K562 (cell line): ENCODE results near the gene TTC28. TPM values are rescaled to one million over a fixed set of nuclear protein-coding genes. Genes with fewer than 3 reads are reported as not detected.

Source experiments
- ATAC-seq: fragments of 200-7000 bp; cut with Tn5 transposase; 3 replicates; pipeline ENCODE4 v1.9.1; 2020; ENCODE audit warnings: moderate library complexity
- BruUV-seq: library from RNA; stranded (reverse); fragments of 400-500 nt; replicated peaks from 2 replicates; lab custom pipeline; 2021; lab: Mats Ljungman, UMichigan
- CTCF ChIA-PET: fragments of 300-600 bp; formaldehyde crosslinking; extraction: SDS; loops from one replicate; lab custom pipeline; 2021; ENCODE audit warnings: low intra/inter-chr PET ratio; lab: Yijun Ruan, JAX
- POLR2A ChIA-PET: fragments of 300-600, 350-650 bp; sonication (Branson Sonifier 250); formaldehyde crosslinking; extraction: SDS; loops from one replicate; lab custom pipeline; 2021; ENCODE audit warnings: antibody characterized with exemption, inconsistent platforms; lab: Yijun Ruan, JAX
- DNase-seq, 4 experiments: peaks; one replicate each; pipeline versions ENCODE4 v3.0.0 to v3.0.0-alpha.2; 2011 to 2018; ENCODE audit warnings: low spot score in 3 of 4, mixed read lengths in 3 of 4; ENCODE audit errors: extremely low read depth in 1 of 4
- FAIRE-seq: peaks from 2 replicates; lab custom pipeline; 2011; peaks lifted over from hg19 to GRCh38; lab: Jason Lieb, UNC
- H2AFZ ChIP-seq: 2 replicates; pipeline ENCODE4 v1.6.0; 2011; ENCODE audit warnings: low read depth, low read length, control low read depth, inconsistent platforms
- H3K27ac ChIP-seq: fragments of 200-600 bp; 3 replicates; pipeline ENCODE4 v1.8.0; 2011; ENCODE audit warnings: low read depth, mild to moderate bottlenecking, control low read depth, inconsistent platforms, low read length, moderate library complexity, mixed read lengths; ENCODE audit errors: extremely low read depth
- H3K27me3 ChIP-seq, 2 experiments: fragments of 300-600 bp in 1 of 2; 2 replicates in 1 of 2; 3 replicates in 1 of 2; pipeline versions ENCODE4 v1.6.0 to v1.8.0; 2011; ENCODE audit warnings: inconsistent platforms in 2 of 2, low read length in 2 of 2, mild to moderate bottlenecking in 1 of 2, mixed read lengths in 1 of 2, moderate library complexity in 1 of 2; ENCODE audit not compliant: control insufficient read depth in 2 of 2, insufficient read depth in 2 of 2
- H3K36me3 ChIP-seq: fragments of 300-600 bp; 3 replicates; pipeline ENCODE4 v1.8.0; 2011; ENCODE audit warnings: mild to moderate bottlenecking, low read length, inconsistent platforms; ENCODE audit not compliant: control insufficient read depth, insufficient read depth
- H3K4me1 ChIP-seq, 2 experiments: fragments of 200-600 bp in 1 of 2; replicated peaks in 1 of 2; 2 replicates in 1 of 2; 3 replicates in 1 of 2; pipeline versions ENCODE4 v1.5.1 to v1.8.0; 2011; ENCODE audit warnings: inconsistent platforms in 2 of 2, low read length in 2 of 2, mild to moderate bottlenecking in 1 of 2, mixed read lengths in 1 of 2, moderate library complexity in 1 of 2; ENCODE audit not compliant: control insufficient read depth in 2 of 2, insufficient read depth in 2 of 2
- H3K4me2 ChIP-seq: 2 replicates; pipeline ENCODE4 v1.6.1; 2011; ENCODE audit warnings: low read length, control low read depth, inconsistent platforms, mixed read lengths; ENCODE audit not compliant: insufficient read depth
- H3K4me3 ChIP-seq: fragments of 200-600 bp; sonication (generic), shearing (Covaris generic); 2 replicates; pipeline ENCODE4 v1.5.1; 2016; ENCODE audit warnings: control low read depth, inconsistent platforms
- H3K79me2 ChIP-seq: fragments of 200-600 bp; 3 replicates; pipeline ENCODE4 v1.8.0; 2011; ENCODE audit warnings: low read length, inconsistent platforms; ENCODE audit not compliant: control insufficient read depth, insufficient read depth
- H3K9ac ChIP-seq, 2 experiments: 2 replicates each; pipeline versions ENCODE4 v1.6.0 to v1.6.1; 2011; ENCODE audit warnings: low read depth in 2 of 2, low read length in 2 of 2, control low read depth in 1 of 2, inconsistent platforms in 1 of 2, mild to moderate bottlenecking in 1 of 2, mixed read lengths in 1 of 2; ENCODE audit not compliant: insufficient read depth in 1 of 2
- H3K9me1 ChIP-seq: one replicate; pipeline ENCODE4 v1.6.0; 2011; ENCODE audit warnings: inconsistent platforms, mild to moderate bottlenecking, low read length, moderate library complexity; ENCODE audit not compliant: control insufficient read depth, insufficient read depth
- H3K9me3 ChIP-seq: replicated peaks from 2 replicates; pipeline ENCODE4 v1.5.1; 2011; ENCODE audit warnings: low read depth, low read length, inconsistent platforms; ENCODE audit not compliant: control insufficient read depth, insufficient read depth
- H4K20me1 ChIP-seq: replicated peaks from 2 replicates; pipeline ENCODE4 v1.6.1; 2011; ENCODE audit warnings: low read length, inconsistent platforms, mixed read lengths; ENCODE audit not compliant: control insufficient read depth, insufficient read depth
- JUN ChIP-seq, 2 experiments: sonication (generic) in 1 of 2; formaldehyde crosslinking in 1 of 2; IDR thresholded peaks; 2 replicates each; pipeline versions ENCODE4 v1.6.1 to v1.8.0; 2012 to 2022; ENCODE audit warnings: borderline replicate concordance in 2 of 2, mild to moderate bottlenecking in 2 of 2, improper control_type of control experiment in 1 of 2, low read depth in 1 of 2, low read length in 1 of 2, missing genetic modification reagents in 1 of 2
- LARP7 ChIP-seq: fragments of 450-650 bp; IDR thresholded peaks from 2 replicates; pipeline ENCODE4 v1.6.1; 2016
- NUFIP1 ChIP-seq: fragments of 450-650 bp; IDR thresholded peaks from 2 replicates; pipeline ENCODE4 v1.6.1; 2018; ENCODE audit not compliant: partially characterized antibody
- PYGO2 ChIP-seq: fragments of 450-650 bp; IDR thresholded peaks from 2 replicates; pipeline ENCODE4 v1.6.1; 2016; ENCODE audit warnings: mild to moderate bottlenecking, missing genetic modification characterization, moderate library complexity, missing compliant biosample characterization
- RBM14 ChIP-seq: fragments of 200-400 bp; formaldehyde crosslinking; IDR thresholded peaks from 2 replicates; pipeline ENCODE4 v1.6.1; 2018; ENCODE audit warnings: low read depth, mild to moderate bottlenecking, low read length, moderate library complexity, borderline replicate concordance; ENCODE audit not compliant: insufficient read depth
- THRA ChIP-seq: fragments of 450-650 bp; IDR thresholded peaks from 2 replicates; pipeline ENCODE4 v1.6.1; 2017; ENCODE audit warnings: mild to moderate bottlenecking, moderate library complexity
- WGBS: fragments of 100-300 bp; shearing (Covaris generic); methylation state at CpG from one replicate; pipeline ENCODE4 v1.1.6; 2016; ENCODE audit warnings: low coverage, mixed read lengths; ENCODE audit not compliant: insufficient coverage; ENCODE audit errors: missing lambda C conversion rate; 5-methylcytosine and 5-hydroxymethylcytosine counted together
- in situ Hi-C: fragments of 300-500 bp; cut with MboI; formaldehyde crosslinking; loops from 4 replicates; pipeline ENCODE4 v1.15.0; 2018; ENCODE audit warnings: inconsistent platforms, mixed read lengths
- intact Hi-C: fragments of 100-400 bp; cut with micrococcal nuclease; formaldehyde crosslinking; loops from 2 replicates; pipeline ENCODE4 v1.14.2; 2022
- polyA plus RNA-seq, 8 experiments: library from polyadenylated mRNA; depleted of rRNA in 4 of 8; stranded (reverse) in 5 of 8; unstranded in 3 of 8; fragments of >200 nt; fragmentation: Nextera tagmentation in 2 of 8; fragmentation: Illumina TruSeq in 1 of 8; extraction: Ambion mirVana in 2 of 8; extraction: Trizol in 1 of 8; gene quantifications; 2 replicates each; pipeline versions ENCODE4 v1.2.1 to v1.2.3, GENCODE V29; 2011 to 2014; ENCODE audit warnings: inconsistent platforms in 1 of 8, missing spikeins in 1 of 8
- total RNA-seq, 7 experiments: library from RNA; depleted of rRNA in 6 of 7; stranded (reverse); fragments of >200 nt in 6 of 7; fragmentation: Illumina TruSeq in 2 of 7; extraction: Trizol in 2 of 7; gene quantifications; 2 replicates each; pipeline versions ENCODE4 v1.2.1 to v1.2.3, GENCODE V29; 2011 to 2021; ENCODE audit warnings: low replicate concordance in 1 of 7

TTC28 gene
- total and polyA plus RNA-seq, 9 of the 15 experiments (the other 6 are each of a cell fraction or from before 2014, with no cell fraction given): 0.22 to 10.7 (median 3.1) TPM

GRCh38 chr22:28142361-28142961, 537.2 kb downstream of the TTC28 start:
- no peaks in the 10 kb centered on the region for H3K27me3 ChIP-seq
- WGBS: 17% methylated on average over 2 of the region's 2 CpGs
- POLR2A ChIA-PET: no interaction called here
- H3K4me3 ChIP-seq: no peak overlapping the region
- in situ Hi-C loops: no loop called here
- ATAC-seq: no peak
- H3K9me1 ChIP-seq: no peaks in the 10 kb centered on the region
- H4K20me1 ChIP-seq: no peaks in the 10 kb centered on the region
- H3K9ac ChIP-seq: no peak overlapping the region
- no peaks in the 10 kb centered on the region for H3K9me3 ChIP-seq
- H3K36me3 ChIP-seq: no peaks in the 10 kb centered on the region
- TF ChIP-seq LARP7 (no peak), RBM14 (no peak), NUFIP1 (no peak), JUN (IDR thresholded peaks at IDR 0.05; ENCODE audit: borderline replicate concordance, low read depth, low read length) (no peak), JUN (CRISPR knock-in tag; IDR thresholded peaks at IDR 0.05; ENCODE audit: borderline replicate concordance) (no peak)
- TF ChIP-seq, all 486 proteins: peak for 0
- no TSS peak for BruUV-seq
- CTCF ChIA-PET: no interaction called here
- H3K27ac ChIP-seq: no peak overlapping the region
- intact Hi-C loops: no loop called here
- H2AFZ ChIP-seq: no peak overlapping the region
- H3K4me2 ChIP-seq: no peak overlapping the region
- H3K79me2 ChIP-seq: no peaks in the 10 kb centered on the region
- H3K4me1 ChIP-seq: no peaks in the 10 kb centered on the region; a peak in 1 of 5 replicates
- DNase-seq: no peak
- no peak for FAIRE-seq

GRCh38 chr22:28141614-28142013, 538.0 kb downstream of the TTC28 start:
- no peak overlapping the region for H2AFZ ChIP-seq
- POLR2A ChIA-PET: no interaction called here
- H3K4me1 ChIP-seq: no peaks in the 10 kb centered on the region; a peak in 1 of 5 replicates
- H3K4me3 ChIP-seq: no peak overlapping the region
- in situ Hi-C loops: no loop called here
- DNase-seq: no peak
- H3K27ac ChIP-seq: no peak overlapping the region
- H4K20me1 ChIP-seq: no peaks in the 10 kb centered on the region
- H3K4me2 ChIP-seq: no peak overlapping the region
- no peaks in the 10 kb centered on the region for H3K36me3 ChIP-seq
- H3K79me2 ChIP-seq: no peaks in the 10 kb centered on the region
- ATAC-seq: no peak
- TF ChIP-seq THRA (no peak), PYGO2 (tag) (no peak)
- TF ChIP-seq, all 486 proteins: peak for 0
- Histone ChIP-seq H3K9me1 (no peaks in the 10 kb centered on the region), H3K9me3 (no peaks in the 10 kb centered on the region), H3K27me3 (no peaks in the 10 kb centered on the region), H3K9ac (no peak overlapping the region)
- FAIRE-seq: no peak
- 5% methylated on average over 2 of the region's 2 CpGs for WGBS
- no TSS peak for BruUV-seq
- CTCF ChIA-PET: no interaction called here
- intact Hi-C loops: no loop called here
